Esophagus muscularis mucosa (tissue), 4 donors: ENCODE results near the gene CDK2AP2.

Source experiments
- CTCF ChIP-seq, 3 experiments: fragments of 200-600 bp in 2 of 3; fragments of 450-650 bp in 1 of 3; sonication (generic) in 2 of 3; IDR thresholded peaks; one replicate each; pipeline ENCODE4 v1.5.1; 2017 to 2019; ENCODE audit warnings: antibody characterized with exemption in 3 of 3, mild to moderate bottlenecking in 2 of 3, moderate library complexity in 1 of 3
- EP300 ChIP-seq: sonication (generic); formaldehyde crosslinking; IDR thresholded peaks from one replicate; pipeline ENCODE4 v1.6.1; 2017; ENCODE audit warnings: antibody characterized with exemption
- POLR2A ChIP-seq: fragments of 450-650 bp; IDR thresholded peaks from one replicate; pipeline ENCODE4 v1.6.1; 2017; ENCODE audit warnings: antibody characterized with exemption, moderate library complexity, mild to moderate bottlenecking, low read depth
- POLR2AphosphoS5 ChIP-seq, 2 donors: sonication (generic); formaldehyde crosslinking; IDR thresholded peaks; one replicate each; pipeline ENCODE4 v1.6.1; 2017; ENCODE audit warnings: antibody characterized with exemption in 2 of 2

DNA sequence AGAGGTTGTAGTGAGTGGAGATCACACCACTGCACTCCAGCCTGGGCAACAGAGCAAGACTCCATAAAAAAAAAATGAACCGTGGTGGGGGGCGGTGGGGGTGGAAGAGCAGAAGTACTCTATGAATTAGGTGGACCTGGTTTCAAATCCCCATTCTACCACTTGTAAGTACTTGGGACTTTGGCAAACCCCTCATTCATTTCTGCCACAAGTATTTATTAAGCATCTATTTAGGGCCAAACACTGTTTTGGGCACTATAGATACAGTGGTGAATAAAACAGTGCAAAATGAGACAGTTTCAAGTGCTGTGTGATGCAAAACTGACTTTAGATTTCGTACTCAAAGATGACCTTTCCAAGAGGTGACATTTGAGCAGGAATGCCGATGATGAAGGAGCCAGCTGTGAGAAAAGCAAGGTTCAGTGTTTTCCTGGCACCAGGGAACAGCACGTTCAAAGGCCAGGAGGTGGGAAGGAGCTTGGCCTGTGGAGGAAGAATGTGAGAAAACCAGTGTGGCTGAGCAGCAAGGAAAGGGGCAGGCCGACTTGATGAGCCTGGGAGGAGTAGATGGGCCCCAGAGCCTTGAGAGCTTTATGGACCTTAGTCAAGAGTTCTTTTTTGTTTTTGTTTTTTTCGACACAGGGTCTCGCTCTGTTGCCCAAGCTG is 37.5 kb downstream of the CDK2AP2 start:
- TF ChIP-seq CTCF (IDR thresholded peaks at IDR 0.05) (no peak), POLR2A (no peak), POLR2AphosphoS5 (IDR thresholded peaks at IDR 0.05) (no peak), EP300 (no peak)
